H1 (cell line): ENCODE results near the gene ASB7. TPM values are rescaled to one million over a fixed set of nuclear protein-coding genes. Genes with fewer than 3 reads are reported as not detected.

ENCODE experiments used
- CTCF ChIA-PET: fragments of 300-600 bp; sonication (Branson Sonifier 250); formaldehyde crosslinking; loops from one replicate; lab custom pipeline; 2021; ENCODE audit not compliant: partially characterized antibody; lab: Charles Lee
- POLR2A ChIA-PET: fragments of 300-600 bp; sonication (Branson Sonifier 250); formaldehyde crosslinking; loops from one replicate; lab custom pipeline; 2021; ENCODE audit warnings: inconsistent platforms; ENCODE audit not compliant: partially characterized antibody; lab: Charles Lee
- DNase-seq, 2 experiments: peaks; one replicate each; pipeline versions ENCODE4 v3.0.0 to v3.0.0-alpha.2; 2010 to 2022; ENCODE audit warnings: low spot score in 2 of 2, low read depth in 1 of 2, mixed read lengths in 1 of 2
- FAIRE-seq: peaks from 2 replicates; lab custom pipeline; 2011; peaks lifted over from hg19 to GRCh38; lab: Jason Lieb, UNC
- H2AFZ ChIP-seq: 2 replicates; pipeline ENCODE4 v1.8.1; 2012; ENCODE audit warnings: low read length, inconsistent platforms
- H2AK5ac ChIP-seq: 2 replicates; pipeline ENCODE4 v1.6.1; 2013; ENCODE audit warnings: low read depth, low read length
- H2BK120ac ChIP-seq: replicated peaks from 2 replicates; pipeline ENCODE3; 2013; ENCODE audit warnings: low read depth, low read length, inconsistent platforms
- H2BK12ac ChIP-seq: 2 replicates; pipeline ENCODE4 v1.6.1; 2013; ENCODE audit warnings: low read depth, low read length
- H2BK15ac ChIP-seq: 2 replicates; pipeline ENCODE4 v1.6.1; 2013; ENCODE audit warnings: low read length
- H2BK20ac ChIP-seq: 2 replicates; pipeline ENCODE4 v1.6.1; 2013; ENCODE audit warnings: low read length
- H2BK5ac ChIP-seq: 2 replicates; pipeline ENCODE4 v1.6.1; 2013; ENCODE audit warnings: low read depth, low read length
- H3K14ac ChIP-seq: 2 replicates; pipeline ENCODE4 v1.6.1; 2013; ENCODE audit warnings: inconsistent platforms; ENCODE audit not compliant: insufficient read length
- H3K18ac ChIP-seq: 2 replicates; pipeline ENCODE4 v1.6.1; 2013; ENCODE audit warnings: low read length; ENCODE audit errors: extremely low read depth
- H3K23ac ChIP-seq: 2 replicates; pipeline ENCODE4 v1.6.1; 2013; ENCODE audit warnings: inconsistent platforms; ENCODE audit not compliant: insufficient read length
- H3K23me2 ChIP-seq: 2 replicates; pipeline ENCODE4 v1.6.1; 2013; ENCODE audit warnings: low read depth, low read length
- H3K27ac ChIP-seq: 2 replicates; pipeline ENCODE4 v1.6.1; 2011; ENCODE audit warnings: low read depth, low read length, inconsistent platforms
- H3K27me3 ChIP-seq, 4 experiments: replicated peaks in 1 of 4; 1 replicate in 1 of 4; 2 replicates in 3 of 4; pipeline versions ENCODE4 v1.6.1 to v1.8.1; 2011 to 2013; ENCODE audit warnings: low read length in 3 of 4, mild to moderate bottlenecking in 3 of 4, inconsistent platforms in 2 of 4, mixed read lengths in 2 of 4, moderate library complexity in 1 of 4; ENCODE audit not compliant: control insufficient read depth in 3 of 4, insufficient read depth in 3 of 4; ENCODE audit errors: extremely low read depth in 1 of 4
- H3K36me3 ChIP-seq, 4 experiments: 2 replicates each; pipeline versions ENCODE4 v1.6.1 to v1.8.1; 2011 to 2013; ENCODE audit warnings: mild to moderate bottlenecking in 4 of 4, low read length in 3 of 4, moderate library complexity in 2 of 4, control low read depth in 1 of 4, inconsistent platforms in 1 of 4; ENCODE audit not compliant: insufficient read depth in 4 of 4, control insufficient read depth in 2 of 4
- H3K4ac ChIP-seq: replicated peaks from 2 replicates; pipeline ENCODE3; 2013; ENCODE audit warnings: low read length, low read depth, mixed read lengths, inconsistent platforms; ENCODE audit not compliant: insufficient read length
- H3K4me1 ChIP-seq, 4 experiments: replicated peaks in 1 of 4; 1 replicate in 1 of 4; 2 replicates in 3 of 4; pipeline versions ENCODE4 v1.6.1 to v1.8.1; 2011 to 2013; ENCODE audit warnings: low read length in 3 of 4, inconsistent platforms in 2 of 4, mixed read lengths in 1 of 4; ENCODE audit not compliant: insufficient read depth in 4 of 4, control insufficient read depth in 3 of 4
- H3K4me2 ChIP-seq, 2 experiments: 2 replicates each; pipeline versions ENCODE4 v1.6.1 to v1.8.1; 2011 to 2013; ENCODE audit warnings: low read depth in 2 of 2, low read length in 2 of 2, control low read depth in 1 of 2, inconsistent platforms in 1 of 2, mild to moderate bottlenecking in 1 of 2; ENCODE audit not compliant: insufficient read depth in 1 of 2
- H3K4me3 ChIP-seq, 4 experiments: fragments of 200-600, 300-600 bp in 1 of 4; sonication (generic), shearing (Covaris generic), sonication (Bioruptor Twin) in 1 of 4; 2 replicates each; pipeline versions ENCODE4 v1.5.1 to v1.8.1; 2011 to 2016; ENCODE audit warnings: low read length in 4 of 4, low read depth in 3 of 4, control low read depth in 2 of 4, inconsistent platforms in 2 of 4, mild to moderate bottlenecking in 2 of 4, mixed read lengths in 1 of 4, moderate library complexity in 1 of 4; ENCODE audit not compliant: insufficient read depth in 2 of 4; ENCODE audit errors: extremely low read depth in 1 of 4
- H3K56ac ChIP-seq: replicated peaks from 2 replicates; pipeline ENCODE3; 2013; ENCODE audit warnings: low read depth, mild to moderate bottlenecking, mixed read lengths, low read length, inconsistent platforms; ENCODE audit not compliant: insufficient read length
- H3K79me1 ChIP-seq: 2 replicates; pipeline ENCODE4 v1.6.1; 2013; ENCODE audit warnings: low read depth, low read length, control low read depth
- H3K79me2 ChIP-seq, 2 experiments: 2 replicates each; pipeline versions ENCODE4 v1.6.1 to v1.8.1; 2012 to 2013; ENCODE audit warnings: low read length in 2 of 2, mild to moderate bottlenecking in 2 of 2, inconsistent platforms in 1 of 2; ENCODE audit not compliant: insufficient read depth in 2 of 2, control insufficient read depth in 1 of 2
- H3K9ac ChIP-seq, 4 experiments: replicated peaks in 1 of 4; 1 replicate in 1 of 4; 2 replicates in 3 of 4; pipeline versions ENCODE4 v1.6.1 to v1.8.1; 2011 to 2013; ENCODE audit warnings: low read depth in 3 of 4, low read length in 3 of 4, control low read depth in 2 of 4, mild to moderate bottlenecking in 2 of 4, moderate library complexity in 2 of 4, inconsistent platforms in 1 of 4; ENCODE audit errors: extremely low read depth in 1 of 4
- H3K9me3 ChIP-seq, 2 experiments: 2 replicates each; pipeline versions ENCODE4 v1.6.1 to v1.8.1; 2012 to 2013; ENCODE audit warnings: mild to moderate bottlenecking in 2 of 2, moderate library complexity in 2 of 2, control low read depth in 1 of 2, inconsistent platforms in 1 of 2, low read depth in 1 of 2, low read length in 1 of 2, mixed read lengths in 1 of 2; ENCODE audit not compliant: insufficient read depth in 2 of 2
- H4K20me1 ChIP-seq, 2 experiments: replicated peaks in 1 of 2; 2 replicates each; pipeline versions ENCODE3 to v1.8.1; 2011 to 2013; ENCODE audit warnings: inconsistent platforms in 2 of 2, low read length in 2 of 2, mild to moderate bottlenecking in 1 of 2; ENCODE audit not compliant: insufficient read depth in 2 of 2, control insufficient read depth in 1 of 2
- H4K5ac ChIP-seq: 2 replicates; pipeline ENCODE4 v1.6.1; 2013; ENCODE audit warnings: low read length, low read depth, mixed read lengths, inconsistent platforms; ENCODE audit not compliant: insufficient read length
- H4K8ac ChIP-seq: 2 replicates; pipeline ENCODE4 v1.8.0; 2013; ENCODE audit warnings: mild to moderate bottlenecking, moderate library complexity, low read length, inconsistent platforms; ENCODE audit not compliant: insufficient read depth; ENCODE audit errors: extremely low read depth
- H4K91ac ChIP-seq: replicated peaks from 2 replicates; pipeline ENCODE3; 2013; ENCODE audit warnings: low read length, mixed read lengths, inconsistent platforms; ENCODE audit not compliant: insufficient read length
- CBX5 ChIP-seq: fragments of 300-800, 300-1000 bp; sonication (generic); IDR thresholded peaks from 2 replicates; pipeline ENCODE4 v1.7.1; 2016; ENCODE audit warnings: antibody characterized with exemption, low read length, low read depth
- KDM1A ChIP-seq: fragments of 200-600, 300-600 bp; sonication (generic); IDR thresholded peaks from 2 replicates; pipeline ENCODE4 v1.7.1; 2016; ENCODE audit warnings: mild to moderate bottlenecking, low read length, borderline replicate concordance
- NRF1 ChIP-seq: IDR thresholded peaks from 2 replicates; pipeline ENCODE4 v1.6.1; 2011; ENCODE audit warnings: mild to moderate bottlenecking, low read depth, low read length, improper control_type of control experiment
- RFX5 ChIP-seq: IDR thresholded peaks from 2 replicates; pipeline ENCODE4 v1.6.1; 2011; ENCODE audit warnings: low read depth, low read length, improper control_type of control experiment, borderline replicate concordance
- SIRT6 ChIP-seq: IDR thresholded peaks from one replicate; pipeline ENCODE4 v1.7.1; 2012; ENCODE audit warnings: low read length, inconsistent platforms
- TEAD4 ChIP-seq: IDR thresholded peaks from 2 replicates; pipeline ENCODE4 v1.6.1; 2012; ENCODE audit warnings: low read depth, low read length, inconsistent platforms, mixed read lengths
- WGBS, 2 experiments: shearing (Covaris generic) in 1 of 2; methylation state at CpG; one replicate each; pipeline versions ENCODE4 v1.1.6 to v1.1.7; 2013 to 2015; ENCODE audit warnings: low lambda C conversion rate in 2 of 2, mixed read lengths in 2 of 2, inconsistent platforms in 1 of 2, low coverage in 1 of 2, missing lambda C conversion rate in 1 of 2; ENCODE audit not compliant: insufficient replicate concordance in 2 of 2, insufficient coverage in 1 of 2, insufficient read length in 1 of 2; ENCODE audit errors: extremely low coverage in 1 of 2, missing lambda C conversion rate in 1 of 2; 5-methylcytosine and 5-hydroxymethylcytosine counted together
- polyA plus RNA-seq, 7 experiments: library from polyadenylated mRNA; depleted of rRNA in 3 of 7; stranded (reverse) in 5 of 7; unstranded in 2 of 7; fragments of >200 nt in 5 of 7; fragments of 200-250 nt in 2 of 7; gene quantifications; 1 replicate in 5 of 7; 2 replicates in 1 of 7; 4 replicates in 1 of 7; pipeline versions ENCODE4 v1.2.1 to v1.2.3, GENCODE V29; 2011 to 2013; ENCODE audit warnings: missing spikeins in 2 of 7, mixed read lengths in 2 of 7
- total RNA-seq: library from RNA; stranded (reverse); fragmentation: NEBNext Ultra II Directional; extraction: Animal tissue kit (Norgen Biotek cat#: 25700); gene quantifications from 2 replicates; pipeline ENCODE4 v1.2.1, GENCODE V29; 2021
- TF ChIP-seq, protein P1 (sequence below), 3 experiments: IDR thresholded peaks; 1 replicate in 2 of 3; 2 replicates in 1 of 3; pipeline versions ENCODE4 v1.5.1 to v1.6.1; 2011; ENCODE audit warnings: low read length in 3 of 3, mild to moderate bottlenecking in 3 of 3, inconsistent platforms in 2 of 3, low read depth in 1 of 3, moderate library complexity in 1 of 3; ENCODE audit not compliant: insufficient read depth in 1 of 3; ENCODE audit errors: control extremely low read depth in 1 of 3
- TF ChIP-seq, protein P2 (sequence below): IDR thresholded peaks from 2 replicates; pipeline ENCODE4 v1.6.1; 2012; ENCODE audit warnings: low read length, inconsistent platforms

Gene ASB7
- total and polyA plus RNA-seq, 2 of the 8 experiments (the other 6 are each of a cell fraction or from before 2014, with no cell fraction given): 5.2 to 12.8 TPM

DNA sequence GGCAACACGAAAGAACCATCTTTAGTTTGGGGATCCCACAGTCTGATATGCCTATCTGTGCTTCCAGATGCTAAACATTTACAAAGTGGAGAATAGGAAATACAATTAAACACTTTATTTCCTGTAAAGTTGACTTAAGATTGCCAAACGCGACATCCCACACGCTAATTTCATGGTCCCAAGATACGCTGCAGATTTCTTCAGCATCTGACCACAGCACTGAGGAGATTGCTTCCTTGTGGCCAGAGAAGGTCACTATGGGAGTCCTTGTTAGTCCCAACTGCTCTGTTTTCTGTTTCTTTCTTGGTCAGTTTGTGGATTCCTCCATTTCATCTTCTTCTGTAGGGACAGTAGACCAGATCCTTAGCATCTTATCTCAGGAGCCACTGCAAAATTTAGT lies 43.3 kb downstream of the ASB7 start:
- no peak for DNase-seq
- Histone ChIP-seq H4K91ac (no peak overlapping the region), H2BK12ac (no peak overlapping the region), H3K23ac (no peak overlapping the region), H3K4ac (no peak overlapping the region), H3K79me1 (no peaks in the 10 kb centered on the region; the same call in 1 of the 2 replicates), H2BK120ac (no peak overlapping the region), H3K27me3 (no peaks in the 10 kb centered on the region), H3K4me2 (no peak overlapping the region), H3K27ac (no peak overlapping the region)
- POLR2A ChIA-PET: no interaction called here
- TF ChIP-seq RFX5 (no peak), SIRT6 (no peak), NRF1 (no peak), KDM1A (no peak), CBX5 (no peak), TEAD4 (no peak)
- TF ChIP-seq, protein P1, sequence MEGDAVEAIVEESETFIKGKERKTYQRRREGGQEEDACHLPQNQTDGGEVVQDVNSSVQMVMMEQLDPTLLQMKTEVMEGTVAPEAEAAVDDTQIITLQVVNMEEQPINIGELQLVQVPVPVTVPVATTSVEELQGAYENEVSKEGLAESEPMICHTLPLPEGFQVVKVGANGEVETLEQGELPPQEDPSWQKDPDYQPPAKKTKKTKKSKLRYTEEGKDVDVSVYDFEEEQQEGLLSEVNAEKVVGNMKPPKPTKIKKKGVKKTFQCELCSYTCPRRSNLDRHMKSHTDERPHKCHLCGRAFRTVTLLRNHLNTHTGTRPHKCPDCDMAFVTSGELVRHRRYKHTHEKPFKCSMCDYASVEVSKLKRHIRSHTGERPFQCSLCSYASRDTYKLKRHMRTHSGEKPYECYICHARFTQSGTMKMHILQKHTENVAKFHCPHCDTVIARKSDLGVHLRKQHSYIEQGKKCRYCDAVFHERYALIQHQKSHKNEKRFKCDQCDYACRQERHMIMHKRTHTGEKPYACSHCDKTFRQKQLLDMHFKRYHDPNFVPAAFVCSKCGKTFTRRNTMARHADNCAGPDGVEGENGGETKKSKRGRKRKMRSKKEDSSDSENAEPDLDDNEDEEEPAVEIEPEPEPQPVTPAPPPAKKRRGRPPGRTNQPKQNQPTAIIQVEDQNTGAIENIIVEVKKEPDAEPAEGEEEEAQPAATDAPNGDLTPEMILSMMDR (IDR thresholded peaks at IDR 0.05; ENCODE audit: control extremely low read depth in 1 of 3, insufficient read depth in 1 of 3, low read depth in 1 of 3, low read length in 3 of 3): no peak
- TF ChIP-seq, protein P2, sequence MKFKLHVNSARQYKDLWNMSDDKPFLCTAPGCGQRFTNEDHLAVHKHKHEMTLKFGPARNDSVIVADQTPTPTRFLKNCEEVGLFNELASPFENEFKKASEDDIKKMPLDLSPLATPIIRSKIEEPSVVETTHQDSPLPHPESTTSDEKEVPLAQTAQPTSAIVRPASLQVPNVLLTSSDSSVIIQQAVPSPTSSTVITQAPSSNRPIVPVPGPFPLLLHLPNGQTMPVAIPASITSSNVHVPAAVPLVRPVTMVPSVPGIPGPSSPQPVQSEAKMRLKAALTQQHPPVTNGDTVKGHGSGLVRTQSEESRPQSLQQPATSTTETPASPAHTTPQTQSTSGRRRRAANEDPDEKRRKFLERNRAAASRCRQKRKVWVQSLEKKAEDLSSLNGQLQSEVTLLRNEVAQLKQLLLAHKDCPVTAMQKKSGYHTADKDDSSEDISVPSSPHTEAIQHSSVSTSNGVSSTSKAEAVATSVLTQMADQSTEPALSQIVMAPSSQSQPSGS: no peak
- TF ChIP-seq, all 59 proteins: peak for 0
- Histone ChIP-seq H3K23me2 (no peaks in the 10 kb centered on the region), H2BK15ac (no peak overlapping the region), H3K79me2 (peaks cover 0 to 7% of the 10 kb centered on the region in 2 experiments; a peak in 1 of 4 replicates), H4K20me1 (peaks cover 0 to 2% of the 10 kb centered on the region in 2 experiments), H2BK20ac (no peak overlapping the region), H3K9me3 (no peaks in the 10 kb centered on the region), H2AK5ac (no peak overlapping the region), H2BK5ac (no peak overlapping the region), H3K56ac (no peak overlapping the region), H4K5ac (no peak overlapping the region), H3K36me3 (no peaks in the 10 kb centered on the region), H3K4me3 (no peak overlapping the region), H3K9ac (no peak overlapping the region), H2AFZ (no peak overlapping the region), H3K4me1 (peaks cover 0 to 3% (median 0%) of the 10 kb centered on the region in 4 experiments; a peak in 1 of 7 replicates), H3K18ac (no peak overlapping the region), H4K8ac (no peak overlapping the region), H3K14ac (no peak overlapping the region)
- CTCF ChIA-PET: interaction anchor here (1.2 kb wide), 1 partner anchor 10 kb away, joined by 5 read pairs; no protein-coding TSS in a partner anchor
- no peak for FAIRE-seq
- WGBS, 2 experiments: 96% methylated on average over 5 of the region's 5 CpGs; no CpG with 5 or more reads in 1 of the 2 experiments
